CD14-positive monocyte (primary cell): ENCODE measurements around the gene SDK1. TPM values are rescaled to one million over a fixed set of nuclear protein-coding genes. Genes with fewer than 3 reads are reported as not detected.

ENCODE experiments used
- DNase-seq, 3 donors: peaks; one replicate each; pipeline ENCODE4 v3.0.0-alpha.2; 2011 to 2022
- H2AFZ ChIP-seq: 2 replicates; pipeline ENCODE4 v1.6.0; 2012; ENCODE audit warnings: mild to moderate bottlenecking, low read depth, low read length, inconsistent platforms; ENCODE audit not compliant: insufficient read depth, poor library complexity, severe bottlenecking
- H3K27ac ChIP-seq, 2 donors: 1 replicate in 1 of 2; 2 replicates in 1 of 2; pipeline ENCODE4 v1.5.1; 2012 to 2013; ENCODE audit warnings: low read length in 2 of 2, control low read depth in 1 of 2, inconsistent platforms in 1 of 2, low read depth in 1 of 2, mild to moderate bottlenecking in 1 of 2
- H3K27me3 ChIP-seq, 2 donors: one replicate each; pipeline versions ENCODE4 v1.6.0 to v1.6.1; 2011 to 2013; ENCODE audit warnings: low read length in 2 of 2; ENCODE audit not compliant: control insufficient read depth in 2 of 2, insufficient read depth in 2 of 2
- H3K36me3 ChIP-seq, 2 donors: replicated peaks in 1 of 2; 1 replicate in 1 of 2; 2 replicates in 1 of 2; pipeline versions ENCODE4 v1.5.1 to v1.6.1; 2012 to 2013; ENCODE audit warnings: low read length in 2 of 2, control low read depth in 1 of 2, inconsistent platforms in 1 of 2, mild to moderate bottlenecking in 1 of 2; ENCODE audit not compliant: insufficient read depth in 2 of 2, control insufficient read depth in 1 of 2
- H3K4me1 ChIP-seq, 2 donors: 1 replicate in 1 of 2; 2 replicates in 1 of 2; pipeline versions ENCODE4 v1.5.1 to v1.6.1; 2012 to 2013; ENCODE audit warnings: low read length in 2 of 2, control low read depth in 1 of 2, inconsistent platforms in 1 of 2, mild to moderate bottlenecking in 1 of 2, moderate library complexity in 1 of 2; ENCODE audit not compliant: insufficient read depth in 2 of 2, control insufficient read depth in 1 of 2
- H3K4me2 ChIP-seq: replicated peaks from 2 replicates; pipeline ENCODE3; 2012; ENCODE audit warnings: low read length, moderate library complexity, mild to moderate bottlenecking; ENCODE audit not compliant: poor library complexity, severe bottlenecking; ENCODE audit errors: extremely low read depth
- H3K4me3 ChIP-seq, 3 experiments: fragments of 200-600 bp in 1 of 3; sonication (generic) in 1 of 3; replicated peaks in 1 of 3; 1 replicate in 2 of 3; 2 replicates in 1 of 3; pipeline ENCODE4 v1.5.1; 2011 to 2013; ENCODE audit warnings: low read length in 3 of 3, mild to moderate bottlenecking in 3 of 3, control low read depth in 2 of 3, low read depth in 2 of 3, inconsistent platforms in 1 of 3, moderate library complexity in 1 of 3
- H3K79me2 ChIP-seq: 2 replicates; pipeline ENCODE4 v1.6.0; 2012; ENCODE audit warnings: mild to moderate bottlenecking, control low read depth, inconsistent platforms, low read length, moderate library complexity; ENCODE audit not compliant: insufficient read depth
- H3K9ac ChIP-seq: 2 replicates; pipeline ENCODE4 v1.6.0; 2017; ENCODE audit warnings: low read length, mild to moderate bottlenecking; ENCODE audit not compliant: insufficient read depth, poor library complexity, severe bottlenecking
- H3K9me3 ChIP-seq, 2 donors: replicated peaks in 1 of 2; 1 replicate in 1 of 2; 2 replicates in 1 of 2; pipeline versions ENCODE4 v1.5.1 to v1.6.1; 2012 to 2013; ENCODE audit warnings: low read length in 2 of 2, control low read depth in 1 of 2; ENCODE audit not compliant: control insufficient read depth in 1 of 2, insufficient read depth in 1 of 2
- H4K20me1 ChIP-seq: 2 replicates; pipeline ENCODE4 v1.6.0; 2012; ENCODE audit warnings: mild to moderate bottlenecking, low read length, control low read depth, moderate library complexity; ENCODE audit not compliant: insufficient read depth
- H3K27ac Mint-ChIP-seq, 7 donors: one replicate each; pipeline ENCODE4 v1.8.0; 2020; ENCODE audit warnings: mild to moderate bottlenecking in 7 of 7, mixed read lengths in 7 of 7, moderate library complexity in 6 of 7, inconsistent platforms in 2 of 7
- H3K27me3 Mint-ChIP-seq, 3 donors: one replicate each; pipeline ENCODE4 v1.8.0; 2021 to 2022; ENCODE audit warnings: low read depth in 3 of 3, mild to moderate bottlenecking in 3 of 3, mixed read lengths in 3 of 3, moderate library complexity in 3 of 3, inconsistent platforms in 1 of 3
- H3K36me3 Mint-ChIP-seq, 2 donors: one replicate each; pipeline ENCODE4 v1.8.0; 2020; ENCODE audit warnings: mixed read lengths in 2 of 2, inconsistent platforms in 1 of 2, mild to moderate bottlenecking in 1 of 2
- H3K4me1 Mint-ChIP-seq: one replicate; pipeline ENCODE4 v1.8.0; 2020; ENCODE audit warnings: mild to moderate bottlenecking, mixed read lengths
- H3K4me3 Mint-ChIP-seq, 2 donors: one replicate each; pipeline ENCODE4 v1.8.0; 2020; ENCODE audit warnings: mild to moderate bottlenecking in 2 of 2, mixed read lengths in 2 of 2, moderate library complexity in 1 of 2
- H3K9me3 Mint-ChIP-seq, 7 donors: one replicate each; pipeline ENCODE4 v1.8.0; 2020 to 2022; ENCODE audit warnings: mixed read lengths in 7 of 7, mild to moderate bottlenecking in 6 of 7, moderate library complexity in 6 of 7, inconsistent platforms in 2 of 7
- CTCF ChIP-seq: fragments of 200-600 bp; IDR thresholded peaks from one replicate; pipeline ENCODE4 v1.8.0; 2022; ENCODE audit warnings: antibody characterized with exemption, mild to moderate bottlenecking
- WGBS: methylation state at CpG from one replicate; pipeline ENCODE4 v1.1.5; 2013; ENCODE audit warnings: missing lambda C conversion rate; ENCODE audit not compliant: insufficient coverage; 5-methylcytosine and 5-hydroxymethylcytosine counted together
- intact Hi-C, 2 donors: fragments of 100-400 bp; cut with micrococcal nuclease; formaldehyde crosslinking; loops; one replicate each; pipeline versions ENCODE4 v1.15.0 to v1.15.1; 2023
- polyA plus RNA-seq, 3 donors: library from polyadenylated mRNA; depleted of rRNA in 1 of 3; unstranded in 2 of 3; stranded (reverse) in 1 of 3; fragments of 300-500 nt in 2 of 3; fragments of >200 nt in 1 of 3; fragmentation: Illumina TruSeq in 2 of 3; gene quantifications; 1 replicate in 2 of 3; 2 replicates in 1 of 3; pipeline ENCODE4 v1.2.3, GENCODE V29; 2012 to 2021

Gene SDK1
- polyA plus RNA-seq, 3 donors = 0.01 TPM; not detected in 2

GRCh38 chr7:4091767-4092166 is 790.7 kb downstream of the SDK1 start:
- H3K9me3 ChIP-seq = peaks cover 0 to 31% of the 10 kb centered on the region in 2 donors
- no peak overlapping the region for H3K4me2 ChIP-seq
- intact Hi-C loops = no loop called here
- H3K27me3 ChIP-seq = no peaks in the 10 kb centered on the region
- Mint-ChIP-seq H3K27me3 (peaks cover 3 to 4% (median 3%) of the 10 kb centered on the region in 3 donors), H3K36me3 (no peaks in the 10 kb centered on the region), H3K27ac (no peak overlapping the region), H3K4me1 (no peaks in the 10 kb centered on the region), H3K4me3 (no peak overlapping the region), H3K9me3 (peaks cover 2 to 28% (median 16%) of the 10 kb centered on the region in 7 donors)
- H3K4me3 ChIP-seq = no peak overlapping the region
- no peaks in the 10 kb centered on the region for H3K4me1 ChIP-seq
- H3K27ac ChIP-seq = no peak overlapping the region
- no peaks in the 10 kb centered on the region for H4K20me1 ChIP-seq
- no peak for TF ChIP-seq CTCF
- no peak for DNase-seq
- no peak overlapping the region for H2AFZ ChIP-seq
- WGBS = 88% methylated on average over 11 of the region's 12 CpGs
- H3K36me3 ChIP-seq = no peaks in the 10 kb centered on the region
- no peaks in the 10 kb centered on the region for H3K79me2 ChIP-seq
- H3K9ac ChIP-seq = no peak overlapping the region

GRCh38 chr7:4093035-4093434 is 792.0 kb downstream of the SDK1 start:
- no peak overlapping the region for H2AFZ ChIP-seq
- Mint-ChIP-seq H3K27ac (no peak overlapping the region), H3K36me3 (no peaks in the 10 kb centered on the region), H3K4me1 (no peaks in the 10 kb centered on the region), H3K9me3 (peaks cover 2 to 26% (median 16%) of the 10 kb centered on the region in 7 donors), H3K27me3 (peaks cover 3 to 4% (median 3%) of the 10 kb centered on the region in 3 donors), H3K4me3 (no peak overlapping the region)
- no peaks in the 10 kb centered on the region for H3K79me2 ChIP-seq
- H4K20me1 ChIP-seq = no peaks in the 10 kb centered on the region
- H3K27ac ChIP-seq = no peak overlapping the region
- TF ChIP-seq CTCF = no peak
- H3K36me3 ChIP-seq = no peaks in the 10 kb centered on the region
- DNase-seq = no peak
- H3K4me2 ChIP-seq = no peak overlapping the region
- intact Hi-C loops = no loop called here
- no peaks in the 10 kb centered on the region for H3K27me3 ChIP-seq
- H3K4me1 ChIP-seq = no peaks in the 10 kb centered on the region
- no peak overlapping the region for H3K4me3 ChIP-seq
- no CpG with 5 or more reads among the region's 2 CpGs for WGBS
- H3K9me3 ChIP-seq = peaks cover 0 to 31% of the 10 kb centered on the region in 2 donors
- no peak overlapping the region for H3K9ac ChIP-seq
